ENCODE data around the gene PLD2.
"Not testable (repeated sequence)": the region's sequence is repeated elsewhere in the genome, so short reads cannot be mapped to it uniquely, and the experiment has no call there.

The PLD2 gene

DNA sequence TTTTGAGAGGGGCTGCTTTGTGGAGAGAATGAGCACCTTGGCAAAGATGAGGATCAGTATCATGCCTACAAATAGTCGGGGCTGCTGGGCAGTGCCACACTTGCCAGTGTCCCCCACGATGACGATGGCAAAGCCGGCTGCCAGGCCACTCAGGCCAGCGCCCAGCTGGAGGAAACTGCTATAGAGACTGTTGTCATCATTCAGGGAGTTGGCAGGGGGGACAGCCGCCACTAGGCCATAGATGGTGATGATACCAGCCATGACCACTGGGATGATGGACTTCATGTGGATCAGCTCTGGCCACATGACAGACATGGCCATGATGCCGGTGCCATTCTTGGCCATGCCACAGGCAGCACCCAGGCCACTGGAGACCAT is 50.0 kb downstream of the PLD2 start:
- no peak for DNase-seq (ENCODE audit: low read depth in 1 of 2, low spot score in 1 of 2)

GRCh38 chr17:4857347-4857746 is 50.4 kb downstream of the PLD2 start:
- not testable (repeated sequence) for DNase-seq (ENCODE audit: low read depth in 1 of 2, low spot score in 1 of 2)

GRCh38 chr17:4858068-4858881 is 51.3 kb downstream of the PLD2 start:
- DNase-seq (ENCODE audit: low read depth in 1 of 2, low spot score in 1 of 2): no peak

GRCh38 chr17:4858882-4859260 is 51.9 kb downstream of the PLD2 start:
- DNase-seq (ENCODE audit: low read depth in 1 of 2, low spot score in 1 of 2): no peak

DNA sequence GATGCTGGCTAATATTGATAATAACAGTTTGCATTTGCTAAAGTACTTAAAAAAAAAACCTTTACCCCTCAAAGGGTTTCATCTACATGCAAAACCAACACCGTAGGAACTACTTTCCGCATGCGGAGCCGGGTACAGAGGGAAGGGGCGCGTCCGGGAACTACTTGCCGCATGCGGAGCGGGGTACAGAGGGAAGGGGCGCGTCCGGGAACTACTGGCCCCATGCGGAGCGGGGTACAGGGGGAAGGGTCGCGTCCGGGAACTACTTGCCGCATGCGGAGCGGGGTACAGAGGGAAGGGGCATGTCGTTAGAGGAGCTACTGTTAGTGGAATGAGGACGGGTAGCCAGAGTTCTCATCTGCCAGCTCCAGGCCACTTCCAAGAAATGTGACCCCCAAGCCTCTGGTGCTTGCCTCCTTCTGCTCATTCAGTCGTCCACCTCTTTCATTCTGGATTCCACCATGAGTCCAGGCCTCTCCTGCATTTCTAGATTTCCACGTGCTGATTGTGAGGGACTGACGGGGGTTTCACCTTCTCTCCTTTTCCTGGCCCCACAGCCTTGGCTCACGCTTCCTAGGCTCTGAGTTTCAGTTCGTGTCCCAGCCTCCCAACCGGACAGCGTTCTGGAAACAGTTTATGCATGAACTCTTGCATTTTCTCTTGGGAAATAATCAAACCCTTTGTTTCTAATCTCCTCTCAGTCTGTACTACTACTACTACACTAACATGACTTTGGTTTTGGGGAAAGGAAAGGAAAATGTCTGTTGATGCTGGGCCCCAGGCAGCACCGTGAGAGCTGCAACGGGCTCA is 53.1 kb downstream of the PLD2 start:
- no peak for DNase-seq (ENCODE audit: low read depth in 1 of 2, low spot score in 1 of 2)

DNA sequence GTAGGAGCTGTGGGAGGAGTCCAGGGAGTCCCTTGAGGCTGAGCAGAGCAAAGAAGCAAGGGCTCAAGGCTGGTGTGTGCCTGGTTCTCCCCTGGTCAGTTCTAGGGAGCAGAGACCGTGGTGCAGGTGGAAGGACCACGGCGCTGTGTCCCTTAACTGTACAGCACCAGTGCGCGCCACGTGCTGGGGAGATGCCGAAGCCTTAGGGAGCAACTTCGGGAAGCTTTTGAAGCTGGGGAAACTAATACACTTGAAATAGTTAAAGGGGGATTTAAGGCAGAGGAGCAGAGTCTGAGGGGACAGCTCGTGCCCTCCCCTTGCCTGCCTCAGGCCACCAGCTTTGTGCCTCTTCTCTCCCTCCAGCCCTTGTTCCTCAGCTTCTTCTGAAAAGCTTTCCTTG is 53.7 kb downstream of the PLD2 start:
- DNase-seq (ENCODE audit: low read depth in 1 of 2, low spot score in 1 of 2): no peak

GRCh38 chr17:4861052-4861451 is 54.1 kb downstream of the PLD2 start:
- no peak for DNase-seq (ENCODE audit: low read depth in 1 of 2, low spot score in 1 of 2)

DNA sequence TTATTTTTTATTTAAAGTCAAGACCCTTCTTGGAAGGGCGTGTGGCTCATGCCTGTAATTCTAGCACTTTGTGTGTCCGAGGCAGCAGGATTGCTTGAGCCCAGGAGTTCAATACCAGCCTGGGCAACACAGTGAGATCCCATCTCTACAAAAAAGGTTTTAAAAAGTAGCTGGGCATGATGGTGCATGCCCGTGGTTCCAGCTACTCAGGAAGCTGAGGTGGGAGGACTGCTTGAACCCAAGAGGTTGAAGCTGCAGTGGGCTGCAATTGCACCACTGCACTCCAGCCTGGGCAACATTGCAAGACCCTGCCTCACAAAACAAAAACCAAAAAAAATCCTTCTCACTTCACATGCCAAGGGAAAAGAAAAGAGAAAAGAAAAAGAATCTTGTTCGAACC is 55.8 kb downstream of the PLD2 start:
- DNase-seq (ENCODE audit: low read depth in 1 of 2, low spot score in 1 of 2): no peak

DNA sequence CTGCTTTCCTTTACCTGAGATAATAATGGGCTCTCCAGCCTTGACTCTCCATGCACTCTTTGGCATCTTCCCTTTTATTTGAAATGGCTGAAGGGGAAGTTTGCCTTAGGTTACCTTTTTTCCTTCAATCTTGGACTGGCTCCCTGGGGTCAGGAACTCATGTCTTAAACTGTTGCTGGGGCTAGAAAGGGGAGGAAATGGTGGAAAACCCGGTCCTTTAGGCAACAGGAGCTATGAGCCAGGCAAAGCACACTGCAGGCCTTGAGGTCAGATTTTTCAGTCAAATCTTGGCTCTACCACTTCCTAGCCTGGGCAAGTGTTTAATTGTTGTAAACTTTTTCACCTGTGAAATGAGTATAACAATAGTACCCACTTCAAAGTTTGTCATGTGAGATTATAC is 56.4 kb downstream of the PLD2 start:
- DNase-seq (ENCODE audit: low read depth in 1 of 2, low spot score in 1 of 2): no peak

GRCh38 chr17:4867535-4867934 is 60.6 kb downstream of the PLD2 start:
- DNase-seq (ENCODE audit: low read depth in 1 of 2, low spot score in 1 of 2): not testable (repeated sequence)

DNA sequence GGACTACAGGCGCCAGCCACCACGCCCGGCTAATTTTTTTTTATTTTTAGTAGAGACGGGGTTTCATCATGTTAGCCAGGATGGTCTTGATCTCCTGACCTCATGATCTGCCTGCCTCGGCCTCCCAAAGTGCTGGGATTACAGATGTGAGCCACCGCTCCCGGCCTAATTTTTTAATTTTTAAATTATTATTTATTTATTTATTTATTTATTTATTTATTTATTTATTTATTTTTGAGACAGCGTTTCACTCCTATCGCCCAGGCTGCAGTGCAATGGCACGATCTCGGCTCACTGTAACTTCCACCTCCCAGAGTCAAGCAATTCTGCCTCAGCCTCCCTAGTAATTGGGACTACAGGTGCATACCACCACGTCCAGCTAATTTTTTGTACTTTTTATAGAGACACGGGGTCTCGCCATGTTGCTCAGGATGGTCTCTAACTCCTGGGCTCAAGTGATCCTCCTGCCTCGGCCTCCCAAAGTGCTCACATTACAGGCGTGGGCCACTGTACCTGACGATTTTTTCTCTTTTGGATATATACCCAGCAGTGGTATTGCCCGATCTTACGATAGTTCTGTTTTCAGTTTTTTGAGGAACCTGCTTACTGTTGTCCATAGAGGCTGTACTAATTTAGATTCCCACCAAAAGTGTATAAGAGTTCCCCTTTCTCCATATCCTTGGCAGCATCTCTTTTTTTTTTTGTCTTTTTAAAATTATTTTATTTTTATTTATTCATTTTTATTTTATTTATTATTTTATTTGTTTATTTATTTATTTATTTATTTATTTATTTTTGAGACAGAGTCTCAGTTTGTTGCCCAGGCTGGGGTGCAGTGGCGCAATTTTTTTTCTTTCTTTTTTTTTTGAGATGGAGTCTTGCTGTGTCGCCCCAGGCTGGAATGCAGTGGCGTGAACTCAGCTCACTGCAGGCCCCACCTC is 62.4 kb downstream of the PLD2 start:
- not testable (repeated sequence) for DNase-seq (ENCODE audit: low read depth in 1 of 2, low spot score in 1 of 2)

GRCh38 chr17:4870855-4871254 is 63.9 kb downstream of the PLD2 start:
- no peak for DNase-seq (ENCODE audit: low read depth in 1 of 2, low spot score in 1 of 2)

- no peak for DNase-seq (ENCODE audit: low read depth in 1 of 2, low spot score in 1 of 2)
Observed at GRCh38 chr17:4872786-4873185, 65.8 kb downstream of the PLD2 start.

Measured in activated T-helper 1 cell treated with anti-CD3 and anti-CD28 coated beads, Interleukin-2, amount 50 U/mL, for 16 hours (primary cell).